HG03066 (cell line): ENCODE results near the gene ALDH8A1.

ENCODE experiments used
- ATAC-seq: cut with Tn5 transposase; IDR thresholded peaks from one replicate; pipeline ENCODE4 v1.9.1; 2021; ENCODE audit warnings: low read depth; ENCODE audit not compliant: unreplicated experiment

ALDH8A1 gene

DNA sequence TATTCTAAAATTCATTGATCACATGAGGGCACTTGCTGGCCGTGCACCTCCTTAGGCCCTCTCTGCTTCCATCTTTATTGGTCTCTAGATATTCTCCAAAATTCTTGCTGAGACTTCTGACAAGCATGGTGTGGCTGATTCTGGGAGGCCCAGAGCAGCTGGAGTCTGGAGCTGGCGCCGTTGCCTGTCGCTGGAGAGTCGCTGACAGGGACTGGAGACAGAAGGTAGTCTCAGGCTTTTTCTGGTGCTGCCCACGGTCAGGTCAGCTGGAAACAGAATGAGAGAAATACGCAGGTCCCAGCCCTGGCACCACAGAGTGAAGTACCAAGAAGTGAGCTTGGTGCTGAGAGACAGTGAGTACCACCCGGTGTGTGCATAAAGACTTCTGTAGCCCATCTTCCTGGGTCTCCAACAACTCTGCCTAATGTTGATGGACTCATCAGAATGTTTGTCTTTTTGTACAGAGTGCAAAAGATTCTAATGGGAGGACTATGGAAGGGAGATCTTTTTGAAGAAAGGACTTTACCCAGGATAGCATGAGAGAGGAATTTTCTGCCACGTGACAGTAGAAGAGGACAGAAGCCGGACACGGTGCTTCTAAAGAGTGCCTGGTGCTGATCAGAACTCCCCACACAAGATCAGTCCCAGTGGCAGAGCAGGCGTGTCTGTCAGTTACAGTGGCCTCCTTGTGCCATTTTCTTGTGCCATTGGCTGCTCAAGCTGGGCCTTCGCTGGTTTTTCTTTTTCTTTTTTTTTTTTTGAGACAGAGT, 1.8 kb upstream of the ALDH8A1 start:
- no peak for ATAC-seq

DNA sequence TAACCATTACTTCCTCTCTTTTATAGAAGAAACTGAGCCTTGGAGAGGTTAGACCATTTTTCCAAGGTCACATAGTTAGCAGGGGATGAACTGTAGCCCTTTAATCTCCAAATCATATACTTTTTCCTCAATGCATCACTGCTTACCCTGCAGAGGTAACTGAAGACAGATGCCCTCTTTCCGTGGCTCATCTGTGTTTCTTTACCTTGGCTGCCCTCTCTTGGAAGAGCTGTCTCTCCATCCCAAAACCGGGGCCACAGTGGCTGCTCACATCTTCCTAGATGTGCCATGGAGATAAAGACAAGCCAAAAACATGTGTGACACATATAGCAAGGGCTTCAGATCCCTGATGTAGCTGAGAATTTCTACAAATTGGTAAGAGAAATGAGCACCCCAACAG, 581 bp upstream of the ALDH8A1 start:
- ATAC-seq, result no peak

- ATAC-seq, result no peak
Observed at GRCh38 chr6:134948691-134949090, 1.2 kb downstream of the ALDH8A1 start.

DNA sequence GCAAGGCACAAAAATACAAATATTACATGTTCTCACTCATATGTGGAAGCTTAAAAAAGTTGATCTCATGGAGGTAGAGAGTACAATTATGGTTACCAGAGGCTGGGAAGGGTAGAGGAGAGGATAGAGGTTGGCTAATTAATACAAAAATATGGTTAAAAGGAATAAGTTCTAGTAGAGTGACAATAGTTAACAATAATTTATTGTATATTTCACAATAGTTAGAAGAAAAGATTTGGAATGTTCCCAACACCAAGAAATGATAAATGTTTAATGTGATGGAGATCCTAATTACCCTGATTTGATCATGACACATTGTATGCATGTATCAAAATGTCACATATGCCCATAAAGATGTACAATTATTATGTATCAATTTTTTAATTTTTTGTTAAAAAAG, 1.8 kb downstream of the ALDH8A1 start:
- no peak for ATAC-seq

DNA sequence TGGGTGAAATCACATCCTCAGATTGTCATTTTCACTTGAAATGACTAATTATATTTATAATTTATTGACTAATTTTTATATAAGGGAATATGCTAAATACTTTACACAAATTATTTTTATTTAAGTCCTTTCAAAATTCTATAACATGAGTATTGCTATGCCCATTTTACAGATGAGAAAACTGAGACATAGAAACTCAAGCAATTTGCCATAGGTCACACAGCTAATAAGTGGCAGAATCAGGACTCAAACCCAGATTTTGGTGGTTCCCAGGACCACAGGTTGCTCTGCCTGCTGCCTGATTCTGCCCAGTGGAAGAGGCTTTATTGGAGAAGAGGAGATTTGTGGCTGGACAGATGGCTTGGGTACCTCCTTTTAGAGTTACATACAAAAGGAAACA, 4.9 kb downstream of the ALDH8A1 start:
- no peak for ATAC-seq

DNA sequence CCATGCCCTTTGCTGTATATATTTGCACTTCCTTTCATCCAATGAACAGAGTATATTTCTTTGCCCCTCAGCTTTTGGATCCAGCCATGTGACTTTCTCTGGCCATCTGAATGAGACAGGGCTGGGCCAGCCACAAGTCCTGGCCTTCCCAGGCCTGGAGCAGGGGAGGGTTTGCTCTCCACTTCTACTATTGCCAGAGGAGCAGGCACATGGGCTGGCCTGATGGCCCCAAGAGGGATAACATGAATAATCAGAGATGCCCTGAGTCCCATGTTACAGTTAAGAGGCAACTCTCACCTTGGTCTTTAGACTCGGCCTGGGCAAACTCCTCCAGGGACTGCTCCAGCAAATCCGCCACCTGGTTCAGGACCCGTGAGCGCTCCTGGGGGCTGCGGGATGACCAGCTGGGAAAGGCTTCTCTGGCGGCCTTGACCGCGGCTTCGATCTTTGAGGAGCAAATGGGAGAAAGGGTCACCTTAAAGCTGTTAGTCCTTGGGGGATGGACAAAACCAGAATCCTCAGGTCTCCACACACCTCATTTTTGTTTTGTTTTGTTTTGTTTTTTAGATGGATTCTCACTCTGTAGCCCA, 6.3 kb downstream of the ALDH8A1 start:
- no peak for ATAC-seq

- ATAC-seq, result no peak
Observed at GRCh38 chr6:134938896-134939295, 11.0 kb downstream of the ALDH8A1 start.

GRCh38 chr6:134937426-134937825, 12.5 kb downstream of the ALDH8A1 start:
- no peak for ATAC-seq

- ATAC-seq, result no peak
Observed at GRCh38 chr6:134936931-134937330, 13.0 kb downstream of the ALDH8A1 start.

DNA sequence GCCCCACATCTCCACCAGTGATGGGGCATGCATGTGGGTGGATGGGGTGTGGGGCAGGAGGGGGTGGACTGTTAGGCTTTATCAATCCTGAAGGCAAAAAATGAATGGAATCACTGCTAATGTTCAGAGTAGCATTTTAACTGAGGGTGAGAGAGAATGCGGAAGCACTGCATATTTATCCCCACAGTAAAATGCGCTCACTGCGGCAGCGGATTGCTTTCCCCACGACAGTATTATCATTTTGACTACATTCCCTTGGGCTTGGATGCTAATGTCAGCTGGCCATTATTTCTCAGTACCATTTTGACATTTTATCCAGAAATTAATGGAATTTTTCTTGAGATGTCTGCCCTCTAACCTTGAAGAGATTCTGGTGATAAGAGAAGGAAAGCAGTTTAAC, 13.4 kb downstream of the ALDH8A1 start:
- ATAC-seq, result no peak

- no peak for ATAC-seq
Observed at GRCh38 chr6:134934793-134935485, 15.0 kb downstream of the ALDH8A1 start.

- ATAC-seq, result no peak
Observed at GRCh38 chr6:134932535-134933470, 17.1 kb downstream of the ALDH8A1 start.

DNA sequence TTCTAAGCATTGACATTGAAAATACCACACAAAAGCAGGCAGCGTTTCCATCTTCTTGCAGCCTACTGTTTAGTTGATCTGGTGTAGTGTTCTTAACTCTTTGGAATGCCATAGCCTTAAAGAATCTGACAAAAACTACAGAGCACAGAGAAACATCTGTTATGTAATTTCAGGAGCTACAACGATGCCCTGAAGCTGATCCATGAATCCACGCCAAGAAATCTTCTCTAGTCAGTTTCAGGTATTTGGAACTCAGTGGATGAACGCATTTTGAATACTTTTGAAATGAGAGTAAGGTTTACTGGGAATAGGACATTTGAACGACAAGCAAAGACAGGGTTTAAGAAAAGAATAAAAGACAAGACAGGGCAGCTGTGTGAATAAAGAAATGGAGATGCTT, 17.8 kb downstream of the ALDH8A1 start:
- no peak for ATAC-seq

GRCh38 chr6:134930463-134930862, 19.4 kb downstream of the ALDH8A1 start:
- no peak for ATAC-seq

DNA sequence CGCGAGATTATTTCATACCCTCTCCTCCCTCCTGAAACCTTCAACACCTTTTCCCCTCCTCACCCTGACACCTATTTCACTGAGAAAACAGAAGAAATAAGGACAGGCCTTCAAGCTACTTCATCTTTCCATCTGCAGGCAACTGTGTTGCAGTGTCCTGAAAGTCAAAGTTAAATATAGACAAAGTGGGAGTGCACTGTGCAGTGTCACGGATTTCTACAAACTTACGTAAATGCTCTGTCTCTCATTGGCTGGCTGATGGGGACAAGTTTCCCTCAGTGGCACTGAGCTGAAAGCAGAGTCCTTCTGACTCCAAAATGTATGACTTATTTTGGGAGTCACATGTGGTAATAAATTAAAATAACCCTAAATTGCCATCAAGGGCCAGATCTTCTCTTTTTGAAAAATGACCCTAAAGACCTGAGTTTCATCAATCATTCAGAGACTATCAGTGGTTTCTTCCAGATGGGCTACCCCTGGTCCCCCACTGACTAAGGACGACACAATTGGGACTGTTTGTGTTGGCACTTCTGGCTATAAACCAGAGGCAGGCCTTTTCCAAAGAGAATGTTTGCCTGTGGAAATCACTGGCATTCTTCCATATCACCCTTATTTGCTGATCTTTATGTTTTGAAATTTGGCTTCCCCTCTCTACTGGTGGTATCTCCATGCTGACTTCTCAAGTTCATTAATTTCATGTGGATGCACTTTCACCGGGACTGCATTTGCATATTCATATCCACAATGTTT, 21.6 kb downstream of the ALDH8A1 start:
- no peak for ATAC-seq

DNA sequence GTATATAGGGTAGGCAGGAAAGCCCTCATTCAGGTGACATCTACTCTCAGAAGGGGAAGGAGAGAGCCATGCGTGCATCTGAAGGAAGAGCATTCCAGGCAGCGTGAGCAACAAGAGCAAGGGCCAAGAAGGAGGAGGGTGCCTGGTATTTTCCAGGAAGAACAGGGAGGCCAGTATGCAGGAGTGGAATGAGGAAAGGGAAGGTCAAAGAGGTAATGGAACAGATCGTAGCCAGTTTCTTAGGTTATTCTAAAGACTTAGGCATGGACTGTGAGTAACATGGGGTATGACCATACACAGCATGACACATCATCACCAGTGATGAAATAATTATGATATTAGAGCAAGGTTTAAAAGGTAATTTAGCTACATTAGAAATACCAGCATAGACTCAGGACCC, 24.1 kb downstream of the ALDH8A1 start:
- no peak for ATAC-seq

DNA sequence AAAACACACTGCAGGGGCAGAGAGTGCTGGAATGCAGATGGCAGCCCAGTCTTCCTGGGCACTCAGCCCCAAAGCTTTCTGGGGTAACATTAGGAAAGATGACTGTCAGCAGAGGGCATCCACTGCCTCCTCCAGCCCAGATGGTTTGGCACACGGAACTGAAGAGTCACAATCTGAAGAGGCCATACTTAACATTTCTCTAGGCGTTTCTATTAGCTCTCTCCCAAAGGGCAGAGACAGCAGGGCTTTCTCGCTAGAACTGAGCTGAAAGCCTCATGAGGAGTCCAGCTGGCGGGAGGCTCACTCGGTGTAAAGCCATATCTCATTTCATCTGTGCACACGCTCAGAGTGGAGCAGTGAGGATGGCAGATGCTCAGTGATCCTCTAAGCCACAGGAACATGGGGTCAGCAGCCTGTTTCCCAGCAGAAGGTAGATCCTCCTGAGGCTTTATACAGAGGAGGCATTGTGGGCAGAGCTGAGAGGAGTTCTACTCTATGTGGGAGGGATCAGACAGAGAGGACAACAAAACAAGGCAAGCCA, 28.1 kb downstream of the ALDH8A1 start:
- no peak for ATAC-seq

GRCh38 chr6:134921276-134921675, 28.6 kb downstream of the ALDH8A1 start:
- ATAC-seq, result no peak

DNA sequence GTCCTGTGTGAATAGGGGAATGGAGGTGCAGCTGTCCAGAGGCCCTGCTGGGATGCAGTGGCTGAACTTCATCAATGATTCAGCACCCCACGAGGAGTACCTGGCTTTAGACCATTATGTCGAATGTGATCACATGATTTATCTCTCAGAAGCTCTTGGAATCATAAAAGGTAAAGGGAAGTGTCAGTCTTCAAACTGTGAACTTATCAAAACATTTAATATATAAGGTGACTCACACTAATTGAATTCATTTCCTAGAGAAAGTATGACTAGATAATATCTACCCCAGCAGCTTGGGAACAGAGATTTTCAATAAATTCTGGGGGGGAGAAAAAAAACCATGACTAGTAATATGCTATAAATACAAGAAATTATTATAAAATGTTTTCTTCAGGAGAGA, 29.5 kb downstream of the ALDH8A1 start:
- ATAC-seq, result no peak

DNA sequence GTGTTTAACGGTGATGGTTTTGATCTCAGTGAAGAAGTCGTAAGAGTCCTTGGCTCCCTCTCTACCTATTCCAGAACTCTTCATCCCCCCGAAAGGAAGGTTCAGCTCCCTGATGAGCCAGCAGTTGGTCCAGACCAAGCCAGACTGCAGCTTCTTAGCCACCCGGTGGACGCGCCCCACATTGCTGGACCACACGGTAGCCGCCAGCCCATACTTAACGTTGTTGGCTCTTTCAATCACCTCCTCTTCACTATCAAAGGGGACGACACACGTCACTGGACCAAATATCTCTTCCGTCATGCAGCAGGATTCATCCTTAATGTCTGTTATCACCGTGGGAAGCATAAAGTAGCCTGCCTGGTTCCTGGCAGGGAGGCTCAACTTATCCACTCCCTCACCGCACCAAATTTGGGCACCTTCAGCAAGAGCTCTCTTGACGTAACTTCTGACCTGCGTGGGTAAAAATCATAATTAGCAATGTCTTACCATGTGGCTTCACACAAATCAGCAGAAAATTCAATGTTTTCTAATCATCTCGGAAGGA, 31.4 kb downstream of the ALDH8A1 start:
- ATAC-seq, result no peak
